ENCODE data around the gene TBCD. TPM values are rescaled to one million over a fixed set of nuclear protein-coding genes. Genes with fewer than 3 reads are reported as not detected.

The TBCD gene
- total RNA-seq, 2 donors from 2014 or later, result 38.9 to 74.8 TPM

DNA sequence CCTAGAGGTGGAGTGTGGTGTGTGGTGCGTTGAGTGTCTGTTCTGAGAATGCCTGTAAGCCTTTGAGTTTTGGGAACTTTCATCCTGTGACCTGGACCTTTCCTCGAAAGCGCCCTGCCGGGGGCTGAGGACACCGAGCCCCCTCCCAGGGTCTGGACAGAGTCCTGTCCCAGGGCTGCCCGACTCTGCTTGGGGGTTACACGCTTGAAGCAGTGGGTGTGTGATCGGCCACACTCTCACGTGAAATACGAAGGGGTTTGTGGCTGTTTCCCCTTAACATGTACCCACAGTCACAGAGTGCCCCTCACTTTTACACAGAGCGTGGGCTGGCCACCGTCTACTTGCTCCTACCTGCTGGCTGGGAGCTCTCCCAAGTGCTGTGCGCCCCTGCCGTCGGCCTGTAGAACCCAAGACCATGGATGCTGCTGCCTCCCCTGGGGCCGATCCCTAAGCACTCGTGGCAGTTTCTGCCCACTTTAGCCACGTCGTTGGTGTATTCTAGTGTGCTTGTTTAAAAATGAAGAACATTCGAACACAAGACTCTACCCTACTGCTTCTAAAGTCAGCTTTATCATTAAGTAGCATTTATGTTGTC is 81.1 kb downstream of the TBCD start:
- ATAC-seq (no peak), DNase-seq (no peak)
- Histone ChIP-seq H3K4me1 (peaks cover 8% of the 10 kb centered on the region), H3K27ac (no peak overlapping the region), H3K27me3 (no peaks in the 10 kb centered on the region), H3K9me3 (no peaks in the 10 kb centered on the region), H3K4me3 (no peak overlapping the region), H3K36me3 (replicated peaks in 1 of 2; ENCODE audit: insufficient read depth in 1 of 2, low read depth in 2 of 2) (peaks cover 0 to 2% of the 10 kb centered on the region in 2 donors)
- 90 to 96% methylated on average over 19 to 20 of the region's 20 CpGs for WGBS, 2 donors
- intact Hi-C loops (cut with DNase I), result no loop called here
- TF ChIP-seq POLR2A (IDR thresholded peaks at IDR 0.05), result no peak
- TF ChIP-seq, protein P1, sequence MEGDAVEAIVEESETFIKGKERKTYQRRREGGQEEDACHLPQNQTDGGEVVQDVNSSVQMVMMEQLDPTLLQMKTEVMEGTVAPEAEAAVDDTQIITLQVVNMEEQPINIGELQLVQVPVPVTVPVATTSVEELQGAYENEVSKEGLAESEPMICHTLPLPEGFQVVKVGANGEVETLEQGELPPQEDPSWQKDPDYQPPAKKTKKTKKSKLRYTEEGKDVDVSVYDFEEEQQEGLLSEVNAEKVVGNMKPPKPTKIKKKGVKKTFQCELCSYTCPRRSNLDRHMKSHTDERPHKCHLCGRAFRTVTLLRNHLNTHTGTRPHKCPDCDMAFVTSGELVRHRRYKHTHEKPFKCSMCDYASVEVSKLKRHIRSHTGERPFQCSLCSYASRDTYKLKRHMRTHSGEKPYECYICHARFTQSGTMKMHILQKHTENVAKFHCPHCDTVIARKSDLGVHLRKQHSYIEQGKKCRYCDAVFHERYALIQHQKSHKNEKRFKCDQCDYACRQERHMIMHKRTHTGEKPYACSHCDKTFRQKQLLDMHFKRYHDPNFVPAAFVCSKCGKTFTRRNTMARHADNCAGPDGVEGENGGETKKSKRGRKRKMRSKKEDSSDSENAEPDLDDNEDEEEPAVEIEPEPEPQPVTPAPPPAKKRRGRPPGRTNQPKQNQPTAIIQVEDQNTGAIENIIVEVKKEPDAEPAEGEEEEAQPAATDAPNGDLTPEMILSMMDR (IDR thresholded peaks at IDR 0.05), result no peak

DNA sequence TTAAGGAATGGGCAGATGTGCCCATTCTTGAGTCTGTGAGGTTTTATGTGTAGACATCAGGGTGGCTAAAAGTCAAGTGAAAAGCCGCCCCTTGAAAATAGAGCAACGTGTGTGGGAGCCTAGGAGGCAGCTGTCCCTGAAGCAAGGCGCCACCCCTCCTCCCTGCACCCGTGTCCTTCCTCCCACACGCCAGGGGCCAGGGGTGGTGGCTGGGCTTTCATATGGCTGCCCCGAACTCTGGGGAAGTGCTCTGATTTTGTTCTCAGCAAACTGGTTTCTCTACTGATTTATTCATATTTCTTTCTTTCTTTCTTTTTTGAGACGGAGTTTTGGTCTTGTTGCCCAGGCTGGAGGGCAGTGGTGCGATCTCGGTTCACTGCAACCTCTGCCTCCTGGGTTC is 83.3 kb downstream of the TBCD start:
- WGBS, 2 donors, result 82 to 90% methylated on average over 9 of the region's 9 CpGs
- Histone ChIP-seq H3K4me1 (peaks cover 16% of the 10 kb centered on the region), H3K9me3 (no peaks in the 10 kb centered on the region), H3K27me3 (no peaks in the 10 kb centered on the region), H3K4me3 (no peak overlapping the region), H3K27ac (no peak overlapping the region), H3K36me3 (replicated peaks in 1 of 2; ENCODE audit: insufficient read depth in 1 of 2, low read depth in 2 of 2) (peaks cover 0 to 2% of the 10 kb centered on the region in 2 donors)
- TF ChIP-seq, protein P1 (IDR thresholded peaks at IDR 0.05), result no peak
- no peak for TF ChIP-seq POLR2A (IDR thresholded peaks at IDR 0.05)
- intact Hi-C loops (cut with DNase I), result no loop called here
- DNase-seq (no peak), ATAC-seq (no peak)

DNA sequence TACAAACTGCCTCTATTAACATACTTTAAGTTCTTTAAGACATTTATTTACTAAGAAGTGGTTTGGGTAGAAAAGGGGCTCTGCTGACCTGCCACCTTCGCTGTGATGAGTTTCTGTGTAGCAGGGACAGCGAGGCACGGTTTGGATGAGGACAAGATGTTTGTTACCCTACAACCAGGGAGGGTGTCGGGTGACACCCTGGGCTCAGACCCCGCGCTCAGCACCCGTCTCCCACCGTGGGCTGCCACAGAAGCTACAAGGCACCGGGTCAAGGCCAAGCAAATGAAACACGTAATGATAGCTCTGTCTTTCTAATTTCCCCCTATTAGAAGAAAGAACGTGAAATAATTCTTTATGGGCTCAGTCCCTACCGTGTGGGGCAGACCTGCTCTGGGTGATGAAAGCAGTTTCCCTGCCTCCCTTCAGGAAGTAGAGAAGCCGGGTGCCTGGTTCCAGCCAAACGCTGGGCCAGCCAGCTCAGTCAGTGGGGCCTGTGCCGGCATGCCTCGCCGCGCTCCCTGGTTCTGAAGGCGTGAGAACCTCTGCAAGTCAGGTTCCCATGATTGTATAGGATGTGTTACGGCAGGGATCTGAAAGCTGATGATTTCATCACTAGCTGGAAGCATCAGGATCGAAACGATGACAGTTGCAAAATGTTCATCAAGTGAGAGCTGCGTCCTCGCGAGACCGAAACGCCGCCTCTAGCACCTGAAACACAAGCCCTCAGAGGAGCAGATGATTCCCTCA is 84.1 kb downstream of the TBCD start:
- DNase-seq, result no peak
- TF ChIP-seq, protein P1 (IDR thresholded peaks at IDR 0.05), result no peak
- no peak for TF ChIP-seq POLR2A (IDR thresholded peaks at IDR 0.05)
- 89 to 92% methylated on average over 28 of the region's 28 CpGs for WGBS, 2 donors
- Histone ChIP-seq H3K9me3 (no peaks in the 10 kb centered on the region), H3K36me3 (replicated peaks in 1 of 2; ENCODE audit: insufficient read depth in 1 of 2, low read depth in 2 of 2) (peaks cover 0 to 2% of the 10 kb centered on the region in 2 donors), H3K4me1 (peaks cover 16% of the 10 kb centered on the region), H3K27me3 (no peaks in the 10 kb centered on the region), H3K4me3 (no peak overlapping the region), H3K27ac (no peak overlapping the region)
- intact Hi-C loops (cut with DNase I), result no loop called here
- ATAC-seq, result no peak

DNA sequence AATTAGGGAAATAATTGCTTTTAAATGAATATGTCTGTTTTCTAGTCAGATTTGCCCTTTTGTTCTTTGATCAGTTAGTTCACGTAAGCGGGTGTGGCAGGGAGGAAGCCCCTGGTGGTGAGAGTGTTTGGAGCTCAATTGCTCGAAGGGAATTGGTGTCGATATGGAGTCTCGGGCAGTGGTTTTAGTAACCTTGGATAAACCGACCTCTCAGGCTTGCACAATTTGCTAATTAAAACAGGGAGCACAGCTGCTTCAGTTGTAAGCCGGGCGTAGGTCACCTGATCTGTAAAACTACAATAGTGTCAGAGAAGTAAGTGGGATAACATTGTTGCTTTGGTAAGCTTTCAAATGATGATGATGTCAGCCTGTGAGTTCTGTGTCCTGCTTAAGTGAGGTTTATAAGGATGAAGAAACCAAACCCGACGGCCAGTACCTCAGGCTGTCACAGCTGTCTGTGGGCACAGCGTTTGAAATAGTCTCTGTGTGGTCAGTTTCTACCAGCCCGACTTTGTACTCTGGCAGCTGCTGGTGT is 85.0 kb downstream of the TBCD start:
- no peak for TF ChIP-seq POLR2A (IDR thresholded peaks at IDR 0.05)
- TF ChIP-seq, protein P1 (IDR thresholded peaks at IDR 0.05), result no peak
- intact Hi-C loops (cut with DNase I), result no loop called here
- no peak overlapping the region for H3K27ac ChIP-seq
- DNase-seq (no peak), ATAC-seq (no peak)
- H3K9me3 ChIP-seq, result no peaks in the 10 kb centered on the region
- H3K4me1 ChIP-seq, result peaks cover 16% of the 10 kb centered on the region
- H3K27me3 ChIP-seq, result no peaks in the 10 kb centered on the region
- peaks cover 0 to 2% of the 10 kb centered on the region in 2 donors for H3K36me3 ChIP-seq (replicated peaks in 1 of 2; ENCODE audit: insufficient read depth in 1 of 2, low read depth in 2 of 2)
- H3K4me3 ChIP-seq, result no peak overlapping the region
- WGBS, 2 donors, result 71 to 88% methylated on average over 12 of the region's 12 CpGs
